Motor neuron (in vitro differentiated cells): ENCODE data around the gene DBNDD2. TPM values are rescaled to one million over a fixed set of nuclear protein-coding genes. Genes with fewer than 3 reads are reported as not detected.
A peak's percentile ranks its signal among the peaks of the same experiment; 100 is the strongest.

Source experiments
- ATAC-seq, 8 experiments: fragments of 200-7000 bp; cut with Tn5 transposase; replicated peaks in 6 of 8; 2 replicates each; pipeline ENCODE4 v1.8.0; 2021; ENCODE audit warnings: mild to moderate bottlenecking in 8 of 8, moderate library complexity in 8 of 8
- H3K27ac ChIP-seq, 2 donors: fragments of 250-450 bp; sonication (Bioruptor Pico); 2 replicates each; pipeline ENCODE4 v1.9.0; 2021; ENCODE audit warnings: antibody characterized with exemption in 2 of 2, mild to moderate bottlenecking in 2 of 2, moderate library complexity in 1 of 2
- H3K4me1 ChIP-seq, 2 donors: fragments of 250-450 bp; sonication (Bioruptor Pico); replicated peaks in 1 of 2; 2 replicates each; pipeline ENCODE4 v1.6.1; 2021; ENCODE audit warnings: antibody characterized with exemption in 2 of 2, mild to moderate bottlenecking in 2 of 2, moderate library complexity in 1 of 2
- H3K4me3 ChIP-seq, 5 donors: fragments of 250-450 bp; sonication (Bioruptor Pico); 2 replicates each; pipeline ENCODE4 v1.9.0; 2021; ENCODE audit warnings: antibody characterized with exemption in 5 of 5, mild to moderate bottlenecking in 5 of 5, moderate library complexity in 4 of 5
- WGBS, 10 experiments: fragments of 450-650 bp; shearing (Covaris generic); methylation state at CpG; one replicate each; pipeline ENCODE4 v1.0.0; 2022; 5-methylcytosine and 5-hydroxymethylcytosine counted together
- in situ Hi-C, 9 experiments: fragments of 400-800 bp; cut with MboI; loops; one replicate each; pipeline ENCODE4 v1.15.0; 2021; ENCODE audit warnings: low sequenced_read_pairs in 9 of 9, low pct_unique_long_range_greater_than_20kb in 2 of 9; ENCODE audit not compliant: unreplicated experiment in 9 of 9
- total RNA-seq, 8 experiments: library from RNA; unstranded; fragments of 300-600 nt; gene quantifications; 2 replicates each; pipeline versions ENCODE4 v1.2.3 to v1.2.4, GENCODE V29; 2022

DBNDD2 gene
- total RNA-seq, 8 experiments from 2014 or later = 4.8 to 35.4 (median 11.8) TPM

- H3K27ac ChIP-seq = no peak overlapping the region
Measured at GRCh38 chr20:45368221-45368980, 39.7 kb upstream of the DBNDD2 start.

GRCh38 chr20:45370571-45371160, 37.4 kb upstream of the DBNDD2 start:
- H3K4me1 ChIP-seq = no peaks in the 10 kb centered on the region
- no peak overlapping the region for H3K4me3 ChIP-seq
- no peak overlapping the region for H3K27ac ChIP-seq
- ATAC-seq = no peak
- in situ Hi-C loops = loop anchor here in 1 of 9 experiments (10.0 to 25.0 kb wide), 2 partner anchors 64 to 392 kb away; no protein-coding TSS in a partner anchor
- WGBS, 10 experiments = 100% methylated on average over 1 to 3 of the region's 3 CpGs; no CpG with 5 or more reads in 4 of the 10 experiments

More at GRCh38 chr20:45368221-45368980, 39.7 kb upstream of the DBNDD2 start:
- Histone ChIP-seq H3K4me3 (no peak overlapping the region), H3K4me1 (peaks cover 3 to 5% of the 10 kb centered on the region in 2 donors)
- WGBS, 10 experiments = 71 to 100% (median 93%) methylated on average over 1 to 6 of the region's 6 CpGs; no CpG with 5 or more reads in 1 of the 10 experiments
- in situ Hi-C loops = loop anchor here in 1 of 9 experiments (25.0 kb wide), 1 partner anchor 394 kb away; no protein-coding TSS in a partner anchor
- no peak for ATAC-seq

GRCh38 chr20:45372241-45372640, 35.8 kb upstream of the DBNDD2 start:
- Histone ChIP-seq H3K4me1 (no peaks in the 10 kb centered on the region), H3K27ac (no peak overlapping the region), H3K4me3 (no peak overlapping the region)
- ATAC-seq = no peak
- 67 to 100% (median 95%) methylated on average over 1 to 8 of the region's 10 CpGs; no CpG with 5 or more reads in 4 of the 10 experiments for WGBS, 10 experiments
- in situ Hi-C loops = loop anchor here in 1 of 9 experiments (10.0 to 25.0 kb wide), 2 partner anchors 63 to 390 kb away; no protein-coding TSS in a partner anchor

- WGBS, 10 experiments = 85 to 100% methylated on average over 1 to 4 of the region's 30 CpGs; no CpG with 5 or more reads in 8 of the 10 experiments
- ATAC-seq = peak in 3 of 8 experiments; percentile 12 to 27 (median 27)
- in situ Hi-C loops = loop anchor here in 1 of 9 experiments (10.0 to 25.0 kb wide), 2 partner anchors 62 to 390 kb away; no protein-coding TSS in a partner anchor
- Histone ChIP-seq H3K4me3 (no peak overlapping the region), H3K27ac (no peak overlapping the region), H3K4me1 (no peaks in the 10 kb centered on the region)
Measured at GRCh38 chr20:45372646-45373352, 35.3 kb upstream of the DBNDD2 start.

- H3K27ac ChIP-seq = no peak overlapping the region
- in situ Hi-C loops = loop anchor here in 1 of 9 experiments (10.0 to 25.0 kb wide), 2 partner anchors 61 to 389 kb away; no protein-coding TSS in a partner anchor
- WGBS, 10 experiments = 2 to 100% (median 47%) methylated on average over 2 to 15 of the region's 38 CpGs; no CpG with 5 or more reads in 2 of the 10 experiments
- ATAC-seq = peak; percentile 36 to 96 (median 64)
- no peaks in the 10 kb centered on the region for H3K4me1 ChIP-seq
- no peak overlapping the region for H3K4me3 ChIP-seq
Measured at GRCh38 chr20:45373353-45374100, 34.6 kb upstream of the DBNDD2 start.

GRCh38 chr20:45374101-45374467, 34.0 kb upstream of the DBNDD2 start:
- in situ Hi-C loops = loop anchor here in 1 of 9 experiments (10.0 to 25.0 kb wide), 2 partner anchors 61 to 388 kb away; no protein-coding TSS in a partner anchor
- no peak overlapping the region for H3K4me3 ChIP-seq
- ATAC-seq = no peak
- H3K27ac ChIP-seq = no peak overlapping the region
- WGBS, 10 experiments = 45 to 87% (median 70%) methylated on average over 2 to 9 of the region's 9 CpGs; no CpG with 5 or more reads in 4 of the 10 experiments
- H3K4me1 ChIP-seq = no peaks in the 10 kb centered on the region

- ATAC-seq = no peak
- H3K4me1 ChIP-seq = no peaks in the 10 kb centered on the region
- 81 to 100% (median 100%) methylated on average over 1 to 4 of the region's 14 CpGs; no CpG with 5 or more reads in 7 of the 10 experiments for WGBS, 10 experiments
- no peak overlapping the region for H3K4me3 ChIP-seq
- H3K27ac ChIP-seq = no peak overlapping the region
- in situ Hi-C loops = loop anchor here in 1 of 9 experiments (10.0 to 25.0 kb wide), 2 partner anchors 60 to 387 kb away; no protein-coding TSS in a partner anchor
Measured at GRCh38 chr20:45374966-45375365, 33.1 kb upstream of the DBNDD2 start.

GRCh38 chr20:45377269-45377668, 30.8 kb upstream of the DBNDD2 start:
- no peak overlapping the region for H3K4me3 ChIP-seq
- in situ Hi-C loops = loop anchor here in 1 of 9 experiments (10.0 kb wide), 1 partner anchor 58 kb away; no protein-coding TSS in a partner anchor
- ATAC-seq = no peak
- H3K4me1 ChIP-seq = no peaks in the 10 kb centered on the region
- 85 to 100% (median 88%) methylated on average over 1 to 9 of the region's 11 CpGs; no CpG with 5 or more reads in 5 of the 10 experiments for WGBS, 10 experiments
- no peak overlapping the region for H3K27ac ChIP-seq

GRCh38 chr20:45378191-45378590, 29.9 kb upstream of the DBNDD2 start, which contains the start of gene TP53TG5:
TP53TG5 (minus strand) TSS chr20:45378325; CDS start chr20:45378236, 89 bp downstream.
- Histone ChIP-seq H3K4me3 (no peak within 1 kb of the TSS), H3K27ac (no peak within 1 kb of the TSS), H3K4me1 (no peaks in the 10 kb centered on the region)
- in situ Hi-C loops = loop anchor here in 1 of 9 experiments (10.0 kb wide), 1 partner anchor 57 kb away; no protein-coding TSS in a partner anchor
- 80 to 100% methylated on average over 1 of the region's 1 CpG; no CpG with 5 or more reads in 8 of the 10 experiments for WGBS, 10 experiments
- ATAC-seq = no peak

- Histone ChIP-seq H3K4me1 (no peaks in the 10 kb centered on the region), H3K4me3 (no peak overlapping the region), H3K27ac (no peak overlapping the region)
- 50 to 100% (median 80%) methylated on average over 1 of the region's 1 CpG; no CpG with 5 or more reads in 2 of the 10 experiments for WGBS, 10 experiments
- in situ Hi-C loops = no loop called here
- no peak for ATAC-seq
Measured at GRCh38 chr20:45387274-45387673, 20.8 kb upstream of the DBNDD2 start.

- 83 to 100% (median 100%) methylated on average over 1 to 2 of the region's 2 CpGs; no CpG with 5 or more reads in 1 of the 10 experiments for WGBS, 10 experiments
- Histone ChIP-seq H3K27ac (no peak overlapping the region), H3K4me3 (no peak overlapping the region), H3K4me1 (no peaks in the 10 kb centered on the region)
- in situ Hi-C loops = no loop called here
- no peak for ATAC-seq
Measured at GRCh38 chr20:45390931-45391330, 17.2 kb upstream of the DBNDD2 start.

- in situ Hi-C loops = no loop called here
- 0 to 70% (median 46%) methylated on average over 1 to 2 of the region's 2 CpGs; no CpG with 5 or more reads in 2 of the 10 experiments for WGBS, 10 experiments
- H3K4me3 ChIP-seq = no peak overlapping the region
- H3K27ac ChIP-seq = no peak overlapping the region
- H3K4me1 ChIP-seq = no peaks in the 10 kb centered on the region
- ATAC-seq = no peak
Measured at GRCh38 chr20:45391559-45391958, 16.5 kb upstream of the DBNDD2 start.
